ENCODE data around the gene TRAPPC5. TPM values are rescaled to one million over a fixed set of nuclear protein-coding genes. Genes with fewer than 3 reads are reported as not detected.

TRAPPC5 gene
- total RNA-seq, 2 donors from 2014 or later: 73.0 to 78.2 TPM

DNA sequence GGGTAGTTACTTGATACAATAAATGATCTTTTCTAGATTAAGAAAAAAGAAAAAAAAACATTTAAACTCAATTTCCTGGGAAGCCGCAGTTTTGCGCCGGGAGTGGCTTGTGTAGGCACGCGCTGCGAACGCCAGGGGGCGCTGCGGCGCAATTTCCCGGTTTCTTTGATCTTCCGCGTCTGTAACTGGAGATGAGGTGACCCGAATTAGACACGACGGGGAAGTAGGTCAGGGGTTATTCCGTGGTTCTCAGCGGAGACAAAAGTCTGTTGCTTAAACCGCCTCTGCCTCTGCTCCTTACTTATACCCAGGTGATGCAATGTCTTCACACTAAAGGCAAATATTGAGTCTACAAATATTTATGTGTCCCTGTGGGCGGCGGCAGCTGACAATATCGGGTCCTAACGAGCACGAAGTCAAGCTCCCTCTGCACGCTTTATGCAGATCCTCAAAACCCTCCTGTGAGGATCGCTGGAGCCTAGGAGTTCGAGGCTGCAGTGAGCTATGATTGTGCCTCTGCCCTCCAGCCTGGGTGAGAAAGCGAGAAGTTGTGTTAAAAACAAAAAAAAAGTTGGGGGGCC, 28.5 kb upstream of the TRAPPC5 start:
- peak; percentile 80 to 90 for DNase-seq
- Mint-ChIP-seq H3K9me3 (no peaks in the 10 kb centered on the region), H3K27me3 (ENCODE audit: low read depth) (peaks cover 4% of the 10 kb centered on the region), H3K36me3 (ENCODE audit: insufficient read depth in 2 of 2) (no peaks in the 10 kb centered on the region), H3K4me1 (ENCODE audit: low read depth) (peaks cover 32% of the 10 kb centered on the region), H3K4me3 (peak overlapping the region; percentile 75 to 82), H3K27ac (no peak overlapping the region)
- peak; percentile 88 to 89 for ATAC-seq (replicated peaks in 1 of 2)

DNA sequence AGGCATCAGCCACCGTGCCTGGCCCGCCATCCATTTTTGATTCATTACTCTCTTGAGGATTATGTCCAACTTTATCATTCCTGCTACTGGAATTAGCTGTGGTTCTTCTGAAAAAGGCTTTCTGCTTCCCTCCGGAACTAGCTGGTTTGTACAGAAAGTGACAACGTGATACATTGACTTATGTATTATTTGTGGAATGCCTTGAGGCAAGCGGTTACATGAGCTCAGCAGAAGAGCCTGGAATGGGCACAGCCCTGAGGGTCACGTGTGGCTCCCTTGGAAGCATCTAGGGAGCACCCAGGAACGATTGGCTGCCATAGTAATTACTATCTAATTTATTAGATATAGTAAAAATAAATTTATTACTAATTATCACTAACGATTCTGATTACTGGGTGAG, 26.2 kb upstream of the TRAPPC5 start:
- Mint-ChIP-seq H3K4me1 (ENCODE audit: low read depth) (peaks cover 46% of the 10 kb centered on the region), H3K27ac (no peak overlapping the region), H3K4me3 (no peak overlapping the region), H3K9me3 (no peaks in the 10 kb centered on the region), H3K36me3 (ENCODE audit: insufficient read depth in 2 of 2) (no peaks in the 10 kb centered on the region), H3K27me3 (ENCODE audit: low read depth) (peaks cover 4% of the 10 kb centered on the region)
- ATAC-seq (replicated peaks in 1 of 2) (no peak), DNase-seq (no peak)

DNA sequence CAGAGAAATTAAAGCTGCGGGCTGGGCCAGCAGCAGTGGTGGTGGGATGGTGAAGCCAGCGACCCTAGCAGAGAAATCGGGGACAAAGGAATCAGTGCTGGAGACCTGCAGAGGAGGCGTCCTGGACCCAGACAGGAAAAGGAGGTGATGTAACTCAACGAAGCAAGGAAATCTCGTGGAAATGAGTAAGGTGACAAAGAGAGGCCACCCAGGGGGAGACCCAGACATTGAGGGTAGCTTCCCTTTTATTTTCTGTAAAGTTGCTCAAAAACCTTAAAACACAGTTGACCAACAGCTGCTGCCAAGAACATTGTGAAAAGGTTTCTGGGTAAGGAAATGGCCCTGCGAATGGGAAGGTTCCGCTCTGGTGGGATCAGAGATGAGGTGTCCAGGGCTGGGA, 25.1 kb upstream of the TRAPPC5 start:
- Mint-ChIP-seq H3K4me1 (ENCODE audit: low read depth) (peaks cover 46% of the 10 kb centered on the region), H3K27me3 (ENCODE audit: low read depth) (peaks cover 4% of the 10 kb centered on the region), H3K4me3 (no peak overlapping the region), H3K36me3 (ENCODE audit: insufficient read depth in 2 of 2) (no peaks in the 10 kb centered on the region), H3K27ac (no peak overlapping the region), H3K9me3 (no peaks in the 10 kb centered on the region)
- DNase-seq: no peak
- no peak for ATAC-seq (replicated peaks in 1 of 2)

DNA sequence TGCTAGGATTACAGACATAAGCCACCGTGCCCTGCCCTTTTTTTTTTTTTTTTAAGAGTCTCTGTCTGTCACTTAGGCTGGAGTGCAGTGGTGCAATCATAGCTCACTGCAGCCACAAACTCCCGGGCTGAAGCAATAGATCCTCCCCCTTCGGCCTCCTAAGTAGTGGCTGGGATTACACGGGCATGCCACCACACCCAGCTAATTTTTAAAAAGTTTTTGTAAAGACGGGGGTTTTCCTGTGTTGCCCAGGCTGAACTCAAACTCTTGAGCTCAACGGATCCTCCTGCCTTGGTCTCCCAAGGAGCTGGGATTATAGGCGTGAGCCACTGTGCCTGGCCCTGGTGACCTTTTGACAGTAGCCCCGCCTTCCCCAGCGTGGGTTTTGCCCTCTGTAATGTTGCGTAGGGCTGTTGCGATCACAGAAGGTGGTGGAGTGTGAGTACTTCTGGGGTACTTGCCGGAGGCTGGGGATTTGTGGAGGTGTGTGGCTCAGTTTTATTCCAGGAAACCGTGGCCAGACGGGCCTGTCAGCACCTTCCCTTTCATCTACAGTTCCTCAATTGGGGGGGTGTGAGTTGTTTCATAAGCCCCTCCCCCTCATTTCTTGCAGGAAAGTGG, 23.4 kb upstream of the TRAPPC5 start:
- Mint-ChIP-seq H3K27me3 (ENCODE audit: low read depth) (peaks cover 4% of the 10 kb centered on the region), H3K27ac (no peak overlapping the region), H3K9me3 (no peaks in the 10 kb centered on the region), H3K36me3 (ENCODE audit: insufficient read depth in 2 of 2) (no peaks in the 10 kb centered on the region), H3K4me3 (peak overlapping the region; percentile 34 to 64), H3K4me1 (ENCODE audit: low read depth) (peaks cover 41% of the 10 kb centered on the region)
- DNase-seq: peak; percentile 57 to 65
- ATAC-seq (replicated peaks in 1 of 2): peak; percentile 75 to 78

DNA sequence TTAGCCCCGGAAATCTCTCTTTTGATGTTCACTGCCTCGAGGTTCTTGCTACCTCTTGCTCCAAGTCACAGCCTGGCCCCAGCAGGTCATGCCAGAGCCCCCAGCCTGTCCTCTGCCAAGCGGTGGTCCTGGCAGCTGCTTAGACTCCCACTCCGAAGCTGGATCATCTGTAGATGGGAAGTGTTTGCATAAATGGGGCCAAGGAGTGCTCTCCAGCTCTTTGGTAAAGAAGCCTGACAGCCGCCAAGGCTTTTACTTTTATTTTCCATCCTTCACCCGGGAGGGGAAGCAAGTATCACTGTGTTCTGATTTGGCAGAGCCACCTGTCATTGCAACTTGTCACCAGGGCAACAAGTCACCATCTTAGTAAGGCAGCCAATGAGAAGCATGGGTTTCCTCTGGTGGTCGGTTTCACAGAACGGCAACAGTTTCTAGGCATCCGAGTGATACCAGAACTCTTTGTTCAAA, 22.4 kb upstream of the TRAPPC5 start:
- Mint-ChIP-seq H3K36me3 (ENCODE audit: insufficient read depth in 2 of 2) (no peaks in the 10 kb centered on the region), H3K4me1 (ENCODE audit: low read depth) (peaks cover 31% of the 10 kb centered on the region), H3K9me3 (no peaks in the 10 kb centered on the region), H3K27me3 (ENCODE audit: low read depth) (peaks cover under 1% of the 10 kb centered on the region), H3K27ac (peak overlapping the region; percentile 50), H3K4me3 (peak overlapping the region; percentile 64 to 83)
- ATAC-seq (replicated peaks in 1 of 2): peak; percentile 84 to 93
- peak; percentile 57 to 63 for DNase-seq

DNA sequence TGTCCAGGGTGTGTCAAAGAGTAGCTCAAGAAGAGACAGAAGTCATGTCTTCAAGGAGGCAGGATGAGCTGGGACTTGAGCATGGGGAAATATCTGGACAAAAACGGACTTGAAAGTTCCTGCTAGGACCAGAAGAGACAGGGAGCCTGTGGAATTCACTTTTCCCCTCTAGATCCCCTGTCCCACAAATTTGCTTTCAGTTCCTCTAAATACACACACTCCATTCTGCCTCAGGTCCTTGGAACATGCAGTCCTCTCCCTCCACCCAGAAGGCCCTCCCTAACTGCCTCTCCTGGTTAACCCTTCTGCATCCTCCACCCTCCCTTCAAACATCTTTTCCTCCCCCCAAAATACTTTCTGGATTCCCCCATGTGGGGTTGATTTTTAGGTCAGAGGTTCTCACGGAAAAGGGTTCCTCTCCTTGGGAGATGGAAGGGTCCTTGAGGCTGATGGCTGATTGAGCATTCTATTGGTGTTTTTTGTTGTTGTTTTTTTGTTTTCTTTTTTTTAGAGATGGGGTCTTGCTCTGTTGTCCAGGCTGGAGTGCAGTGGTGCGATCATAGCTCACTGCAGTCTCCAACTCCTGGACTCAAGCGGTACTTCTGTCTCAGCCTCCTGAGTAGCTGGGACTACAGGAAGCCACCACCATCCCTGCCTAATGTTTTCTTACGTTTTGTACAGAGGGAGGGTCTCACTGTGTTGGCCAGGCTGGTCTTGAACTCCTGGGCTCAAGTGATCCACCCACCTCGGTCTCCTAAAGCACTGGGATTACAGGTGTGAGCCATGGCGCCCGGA, 18.7 kb upstream of the TRAPPC5 start:
- DNase-seq (no peak), ATAC-seq (replicated peaks in 1 of 2) (no peak)
- Mint-ChIP-seq H3K27ac (no peak overlapping the region), H3K27me3 (ENCODE audit: low read depth) (no peaks in the 10 kb centered on the region), H3K4me1 (ENCODE audit: low read depth) (peaks cover 16% of the 10 kb centered on the region), H3K36me3 (ENCODE audit: insufficient read depth in 2 of 2) (no peaks in the 10 kb centered on the region), H3K4me3 (no peak overlapping the region), H3K9me3 (no peaks in the 10 kb centered on the region)

DNA sequence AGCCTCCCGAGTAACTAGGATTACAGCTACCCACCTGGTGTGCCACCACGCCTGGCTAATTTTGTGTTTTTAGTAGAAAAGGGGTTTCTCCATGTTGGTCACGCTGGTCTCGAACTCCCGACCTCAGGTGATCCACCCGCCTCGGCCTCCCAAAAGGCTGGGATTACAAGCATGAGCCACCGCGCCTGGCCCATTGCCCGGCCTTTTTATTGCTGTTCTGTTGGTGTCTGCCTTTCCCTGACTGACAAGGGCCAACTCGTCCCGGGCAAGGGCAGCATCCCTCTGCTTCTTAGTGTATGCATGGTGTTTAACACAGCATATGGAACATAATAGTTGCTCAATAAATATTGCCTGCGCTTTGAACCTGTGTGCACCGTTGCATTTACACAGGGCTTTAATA, 18.0 kb upstream of the TRAPPC5 start:
- DNase-seq (no peak), ATAC-seq (replicated peaks in 1 of 2) (no peak)
- peaks cover 9% of the 10 kb centered on the region for H3K4me1 Mint-ChIP-seq (ENCODE audit: low read depth)
- no peaks in the 10 kb centered on the region for H3K27me3 Mint-ChIP-seq (ENCODE audit: low read depth)
- H3K9me3 Mint-ChIP-seq: no peaks in the 10 kb centered on the region
- H3K4me3 Mint-ChIP-seq: no peak overlapping the region
- no peak overlapping the region for H3K27ac Mint-ChIP-seq
- H3K36me3 Mint-ChIP-seq (ENCODE audit: insufficient read depth in 2 of 2): no peaks in the 10 kb centered on the region

DNA sequence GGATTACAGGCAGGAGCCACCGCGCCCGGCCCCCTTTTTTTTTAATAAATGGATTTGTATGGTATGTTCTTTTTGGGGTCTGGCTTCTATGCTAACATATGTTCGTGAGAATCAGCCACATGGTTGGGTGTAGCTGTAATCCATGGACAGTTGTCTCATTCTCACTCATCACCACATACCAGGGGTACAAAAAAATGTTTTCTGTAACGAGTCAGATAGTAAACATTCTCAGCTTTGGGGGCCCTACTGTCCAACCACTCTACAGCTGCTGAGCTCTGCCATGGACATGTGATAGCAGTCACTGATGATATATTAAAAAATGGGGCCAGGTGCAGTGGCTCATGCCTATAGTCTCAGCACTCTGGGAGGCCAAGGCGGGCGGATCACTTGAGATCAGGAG, 16.9 kb upstream of the TRAPPC5 start:
- no peaks in the 10 kb centered on the region for H3K4me1 Mint-ChIP-seq (ENCODE audit: low read depth)
- no peaks in the 10 kb centered on the region for H3K36me3 Mint-ChIP-seq (ENCODE audit: insufficient read depth in 2 of 2)
- H3K27ac Mint-ChIP-seq: no peak overlapping the region
- H3K4me3 Mint-ChIP-seq: no peak overlapping the region
- H3K27me3 Mint-ChIP-seq (ENCODE audit: low read depth): no peaks in the 10 kb centered on the region
- ATAC-seq (replicated peaks in 1 of 2) (no peak), DNase-seq (no peak)
- no peaks in the 10 kb centered on the region for H3K9me3 Mint-ChIP-seq

DNA sequence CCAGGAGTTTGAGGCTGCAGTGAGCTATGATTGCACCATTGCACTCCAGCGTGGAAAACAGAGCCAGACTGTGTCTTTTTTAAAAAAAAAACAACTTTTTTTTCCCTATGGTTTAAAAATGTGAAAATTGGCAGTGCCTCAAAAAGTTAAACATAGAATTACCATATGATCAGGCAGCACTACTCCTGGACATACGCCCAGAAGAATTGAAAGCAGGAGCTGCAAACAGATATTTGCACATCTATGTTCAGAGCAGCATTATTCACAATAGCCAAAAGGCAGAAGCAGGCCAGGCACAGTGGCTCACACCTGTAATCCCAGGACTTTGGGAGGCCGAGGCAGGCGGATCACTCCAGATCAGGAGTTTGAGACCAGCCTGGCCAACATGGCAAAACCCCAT, 15.6 kb upstream of the TRAPPC5 start:
- no peak for DNase-seq
- Mint-ChIP-seq H3K27me3 (ENCODE audit: low read depth) (peaks cover 11% of the 10 kb centered on the region), H3K4me1 (ENCODE audit: low read depth) (peaks cover 7% of the 10 kb centered on the region), H3K4me3 (no peak overlapping the region), H3K36me3 (ENCODE audit: insufficient read depth in 2 of 2) (no peaks in the 10 kb centered on the region), H3K9me3 (no peaks in the 10 kb centered on the region), H3K27ac (no peak overlapping the region)
- no peak for ATAC-seq (replicated peaks in 1 of 2)

DNA sequence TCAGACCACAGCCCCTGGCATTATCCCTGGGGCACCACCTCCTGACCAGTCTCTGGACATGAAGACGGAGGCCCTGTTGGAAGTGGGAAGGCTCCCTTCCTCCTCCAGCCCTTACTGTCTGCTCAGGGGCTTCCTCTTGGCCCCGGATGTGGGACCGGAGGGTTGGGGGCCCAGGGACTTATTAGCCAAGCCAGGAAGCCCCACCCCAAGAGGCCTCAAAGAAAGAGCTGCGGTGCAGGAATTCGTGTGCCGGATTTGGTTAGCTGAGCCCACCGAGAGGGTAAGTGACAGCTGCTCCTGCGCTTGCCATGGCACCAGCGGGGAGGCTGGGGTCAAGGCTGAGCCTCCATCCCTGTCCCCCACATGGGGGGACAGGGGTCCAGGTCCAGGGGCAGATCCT, 11.8 kb upstream of the TRAPPC5 start, which contains the start of gene RETN:
Gene RETN, plus strand, starts transcription at position 208 of the 400 bp plus-strand sequence. CDS start 278 bp downstream, outside the sequence.
- Mint-ChIP-seq H3K36me3 (ENCODE audit: insufficient read depth in 2 of 2) (peaks cover 0 to 1% of the 10 kb centered on the region in 2 donors), H3K27me3 (ENCODE audit: low read depth) (peaks cover 33% of the 10 kb centered on the region)
- no peak for ATAC-seq (replicated peaks in 1 of 2)

DNA sequence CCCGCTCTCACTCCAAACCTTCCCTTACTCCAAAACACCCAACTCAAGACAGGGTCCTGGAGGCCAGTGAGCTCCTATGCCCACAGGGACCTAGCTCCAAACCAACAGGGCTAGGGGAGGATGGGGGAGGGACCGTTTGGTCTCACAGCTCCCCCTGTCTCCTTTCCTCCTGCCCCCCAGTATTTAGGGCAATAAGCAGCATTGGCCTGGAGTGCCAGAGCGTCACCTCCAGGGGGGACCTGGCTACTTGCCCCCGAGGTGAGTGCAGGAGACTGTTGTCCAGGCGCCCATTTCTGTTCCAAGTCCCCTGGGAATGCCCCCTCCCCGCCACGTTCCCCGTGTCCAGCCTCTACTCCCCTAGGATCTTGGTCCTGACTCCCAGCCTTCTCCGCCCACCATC, 11.0 kb upstream of the TRAPPC5 start:
- no peak for DNase-seq
- Mint-ChIP-seq H3K9me3 (no peaks in the 10 kb centered on the region), H3K27ac (no peak overlapping the region), H3K4me3 (peak overlapping the region in 1 of 2 donors; percentile 82), H3K36me3 (ENCODE audit: insufficient read depth in 2 of 2) (peaks cover 0 to 1% of the 10 kb centered on the region in 2 donors), H3K27me3 (ENCODE audit: low read depth) (peaks cover 40% of the 10 kb centered on the region), H3K4me1 (ENCODE audit: low read depth) (peaks cover 21% of the 10 kb centered on the region)
- ATAC-seq (replicated peaks in 1 of 2): no peak

More for the DNA sequence above, 11.8 kb upstream of the TRAPPC5 start, which contains the start of gene RETN:
- DNase-seq: no peak
- peaks cover 14% of the 10 kb centered on the region for H3K4me1 Mint-ChIP-seq (ENCODE audit: low read depth)
- no peaks in the 10 kb centered on the region for H3K9me3 Mint-ChIP-seq
- no peak within 1 kb of the TSS for H3K27ac Mint-ChIP-seq
- H3K4me3 Mint-ChIP-seq: peak within 1 kb of the TSS; percentile 39 to 82

DNA sequence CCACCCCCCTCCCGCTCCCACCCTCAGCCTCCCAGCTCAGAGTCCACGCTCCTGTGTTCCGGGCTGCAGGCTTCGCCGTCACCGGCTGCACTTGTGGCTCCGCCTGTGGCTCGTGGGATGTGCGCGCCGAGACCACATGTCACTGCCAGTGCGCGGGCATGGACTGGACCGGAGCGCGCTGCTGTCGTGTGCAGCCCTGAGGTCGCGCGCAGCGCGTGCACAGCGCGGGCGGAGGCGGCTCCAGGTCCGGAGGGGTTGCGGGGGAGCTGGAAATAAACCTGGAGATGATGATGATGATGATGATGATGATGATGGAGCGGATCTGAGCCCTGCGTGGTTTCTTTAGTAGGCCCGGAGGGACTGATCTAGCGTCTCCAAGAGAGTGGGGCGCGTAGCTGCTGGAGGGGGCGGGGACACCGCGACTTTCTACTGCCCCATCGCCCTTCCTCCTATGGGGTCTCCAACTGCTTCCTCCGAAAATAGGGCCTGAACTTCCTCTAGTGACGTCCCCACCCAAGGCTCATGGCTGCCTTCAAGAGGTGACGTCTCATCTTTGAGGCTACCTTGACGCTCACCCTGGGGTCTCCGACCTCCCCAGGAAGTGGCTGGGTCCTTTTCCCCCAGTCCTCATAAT, 10.4 kb upstream of the TRAPPC5 start:
- ATAC-seq (replicated peaks in 1 of 2) (peak; percentile 55 to 63), DNase-seq (peak in 1 of 2 donors; percentile 27)
- H3K4me1 Mint-ChIP-seq (ENCODE audit: low read depth): peaks cover 22% of the 10 kb centered on the region
- no peak overlapping the region for H3K27ac Mint-ChIP-seq
- H3K27me3 Mint-ChIP-seq (ENCODE audit: low read depth): peaks cover 40% of the 10 kb centered on the region
- peak overlapping the region; percentile 80 to 82 for H3K4me3 Mint-ChIP-seq
- H3K36me3 Mint-ChIP-seq (ENCODE audit: insufficient read depth in 2 of 2): peaks cover 0 to 1% of the 10 kb centered on the region in 2 donors
- no peaks in the 10 kb centered on the region for H3K9me3 Mint-ChIP-seq

DNA sequence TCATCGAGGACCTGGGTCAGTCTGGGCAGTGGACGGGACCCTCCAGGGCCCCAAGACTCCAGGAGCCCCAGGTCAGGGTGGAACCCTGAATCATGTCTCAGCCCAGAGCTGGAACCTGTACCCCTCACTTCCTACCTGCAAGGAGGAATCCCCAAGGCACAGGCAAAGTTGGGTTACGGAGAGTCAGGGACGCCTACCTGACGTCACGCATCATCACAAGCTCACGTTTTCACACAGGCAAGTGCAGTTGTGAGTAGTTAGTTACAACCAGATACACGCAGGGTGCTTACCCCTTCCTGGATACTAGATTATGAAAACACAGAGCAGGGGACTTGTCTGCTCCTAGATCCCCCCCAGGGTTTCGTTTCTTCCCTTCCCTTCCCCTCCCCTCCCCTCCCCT, 9.8 kb upstream of the TRAPPC5 start:
- H3K36me3 Mint-ChIP-seq (ENCODE audit: insufficient read depth in 2 of 2): peaks cover 0 to 1% of the 10 kb centered on the region in 2 donors
- H3K27ac Mint-ChIP-seq: no peak overlapping the region
- no peak for DNase-seq
- H3K9me3 Mint-ChIP-seq: no peaks in the 10 kb centered on the region
- peaks cover 43% of the 10 kb centered on the region for H3K27me3 Mint-ChIP-seq (ENCODE audit: low read depth)
- peaks cover 22% of the 10 kb centered on the region for H3K4me1 Mint-ChIP-seq (ENCODE audit: low read depth)
- peak; percentile 7 for ATAC-seq (replicated peaks in 1 of 2)
- H3K4me3 Mint-ChIP-seq: peak overlapping the region; percentile 80 to 82
